K562 (cell line): Measurements from ENCODE around the gene TMEM266. TPM values are rescaled to one million over a fixed set of nuclear protein-coding genes. Genes with fewer than 3 reads are reported as not detected.

ENCODE experiments used
- NKRF ChIP-seq: fragments of 450-650 bp; IDR thresholded peaks from 2 replicates; pipeline ENCODE4 v1.6.1; 2016; ENCODE audit warnings: borderline replicate concordance
- REST ChIP-seq, 2 experiments: fragments of 450-650 bp; formaldehyde crosslinking in 1 of 2; IDR thresholded peaks; 2 replicates each; pipeline versions ENCODE4 v1.4.0 to v1.6.1; 2014 to 2020; ENCODE audit warnings: mild to moderate bottlenecking in 2 of 2, borderline replicate concordance in 1 of 2, low read depth in 1 of 2
- polyA plus RNA-seq, 8 experiments: library from polyadenylated mRNA; depleted of rRNA in 4 of 8; stranded (reverse) in 5 of 8; unstranded in 3 of 8; fragments of >200 nt; fragmentation: Nextera tagmentation in 2 of 8; fragmentation: Illumina TruSeq in 1 of 8; extraction: Ambion mirVana in 2 of 8; extraction: Trizol in 1 of 8; gene quantifications; 2 replicates each; pipeline versions ENCODE4 v1.2.1 to v1.2.3, GENCODE V29; 2011 to 2014; ENCODE audit warnings: inconsistent platforms in 1 of 8, missing spikeins in 1 of 8
- total RNA-seq, 7 experiments: library from RNA; depleted of rRNA in 6 of 7; stranded (reverse); fragments of >200 nt in 6 of 7; fragmentation: Illumina TruSeq in 2 of 7; extraction: Trizol in 2 of 7; gene quantifications; 2 replicates each; pipeline versions ENCODE4 v1.2.1 to v1.2.3, GENCODE V29; 2011 to 2021; ENCODE audit warnings: low replicate concordance in 1 of 7
- TF ChIP-seq, protein P1 (sequence below): fragments of 250-450 bp; sonication (Bioruptor Pico); IDR thresholded peaks from 2 replicates; pipeline ENCODE4 v1.5.0; 2020; ENCODE audit warnings: mild to moderate bottlenecking
- TF ChIP-seq, protein P2 (sequence below): sonication (generic); formaldehyde crosslinking; IDR thresholded peaks from 2 replicates; pipeline ENCODE4 v1.9.0; 2022; ENCODE audit warnings: mild to moderate bottlenecking, missing genetic modification reagents

Gene TMEM266
- total and polyA plus RNA-seq, 9 of the 15 experiments (the other 6 are each of a cell fraction or from before 2014, with no cell fraction given): not detected

DNA sequence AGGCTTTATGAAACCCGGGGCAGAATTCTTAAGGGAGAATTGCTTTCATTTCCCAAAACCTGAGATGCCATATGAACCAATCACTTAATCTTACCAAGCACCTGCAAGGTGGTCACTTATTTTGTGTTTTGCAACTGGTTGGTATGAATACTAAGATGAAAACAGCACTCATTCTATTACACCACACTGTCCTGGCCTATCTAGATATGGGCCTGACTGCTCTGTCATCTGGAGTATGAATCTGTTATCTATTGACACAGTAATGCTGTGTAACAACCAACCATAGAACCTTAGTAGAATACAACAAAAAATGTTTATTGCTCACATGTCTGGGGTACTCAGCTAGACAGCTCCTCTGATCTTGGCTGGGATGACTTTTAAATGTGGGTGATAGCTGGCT, 74.8 kb downstream of the TMEM266 start (continued):
- TF ChIP-seq REST (IDR thresholded peaks at IDR 0.05; ENCODE audit: borderline replicate concordance) (no peak), REST (CRISPR knock-in tag; IDR thresholded peaks at IDR 0.05; ENCODE audit: low read depth) (no peak), NKRF (no peak)
- TF ChIP-seq, protein P1, sequence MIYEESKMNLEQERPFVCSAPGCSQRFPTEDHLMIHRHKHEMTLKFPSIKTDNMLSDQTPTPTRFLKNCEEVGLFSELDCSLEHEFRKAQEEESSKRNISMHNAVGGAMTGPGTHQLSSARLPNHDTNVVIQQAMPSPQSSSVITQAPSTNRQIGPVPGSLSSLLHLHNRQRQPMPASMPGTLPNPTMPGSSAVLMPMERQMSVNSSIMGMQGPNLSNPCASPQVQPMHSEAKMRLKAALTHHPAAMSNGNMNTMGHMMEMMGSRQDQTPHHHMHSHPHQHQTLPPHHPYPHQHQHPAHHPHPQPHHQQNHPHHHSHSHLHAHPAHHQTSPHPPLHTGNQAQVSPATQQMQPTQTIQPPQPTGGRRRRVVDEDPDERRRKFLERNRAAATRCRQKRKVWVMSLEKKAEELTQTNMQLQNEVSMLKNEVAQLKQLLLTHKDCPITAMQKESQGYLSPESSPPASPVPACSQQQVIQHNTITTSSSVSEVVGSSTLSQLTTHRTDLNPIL (CRISPR knock-in tag): no peak
- TF ChIP-seq, protein P2, sequence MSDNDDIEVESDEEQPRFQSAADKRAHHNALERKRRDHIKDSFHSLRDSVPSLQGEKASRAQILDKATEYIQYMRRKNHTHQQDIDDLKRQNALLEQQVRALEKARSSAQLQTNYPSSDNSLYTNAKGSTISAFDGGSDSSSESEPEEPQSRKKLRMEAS (CRISPR knock-in tag): no peak
